ENCODE data around the gene TMEM184B.

DNA sequence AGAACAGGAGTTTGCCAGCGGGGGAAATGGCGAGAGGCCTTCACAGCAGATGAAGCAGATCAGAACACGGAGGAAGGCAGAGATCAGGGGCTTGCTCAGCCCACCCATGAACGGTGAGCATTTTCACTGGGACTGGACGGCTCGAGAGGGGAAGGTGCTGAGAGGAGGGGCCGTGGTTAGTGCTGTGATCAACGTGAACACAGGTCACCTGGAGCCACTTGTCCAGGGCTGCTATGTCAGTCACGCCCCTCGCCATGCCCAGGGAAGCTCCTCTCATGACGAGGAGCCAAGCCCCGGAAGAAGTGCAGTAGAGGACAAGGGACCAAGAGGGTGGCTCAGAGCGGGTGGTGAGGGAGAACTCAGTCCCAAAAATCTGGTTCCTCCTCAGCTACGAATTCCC is 98.2 kb downstream of the TMEM184B start:
- no peak for TF ChIP-seq ZFP36 (IDR thresholded peaks at IDR 0.05; ENCODE audit: borderline replicate concordance, partially characterized antibody)
- no peak for TF ChIP-seq TFCP2L1 (CRISPR knock-in tag; IDR thresholded peaks at IDR 0.05)
- TF ChIP-seq, protein P1, sequence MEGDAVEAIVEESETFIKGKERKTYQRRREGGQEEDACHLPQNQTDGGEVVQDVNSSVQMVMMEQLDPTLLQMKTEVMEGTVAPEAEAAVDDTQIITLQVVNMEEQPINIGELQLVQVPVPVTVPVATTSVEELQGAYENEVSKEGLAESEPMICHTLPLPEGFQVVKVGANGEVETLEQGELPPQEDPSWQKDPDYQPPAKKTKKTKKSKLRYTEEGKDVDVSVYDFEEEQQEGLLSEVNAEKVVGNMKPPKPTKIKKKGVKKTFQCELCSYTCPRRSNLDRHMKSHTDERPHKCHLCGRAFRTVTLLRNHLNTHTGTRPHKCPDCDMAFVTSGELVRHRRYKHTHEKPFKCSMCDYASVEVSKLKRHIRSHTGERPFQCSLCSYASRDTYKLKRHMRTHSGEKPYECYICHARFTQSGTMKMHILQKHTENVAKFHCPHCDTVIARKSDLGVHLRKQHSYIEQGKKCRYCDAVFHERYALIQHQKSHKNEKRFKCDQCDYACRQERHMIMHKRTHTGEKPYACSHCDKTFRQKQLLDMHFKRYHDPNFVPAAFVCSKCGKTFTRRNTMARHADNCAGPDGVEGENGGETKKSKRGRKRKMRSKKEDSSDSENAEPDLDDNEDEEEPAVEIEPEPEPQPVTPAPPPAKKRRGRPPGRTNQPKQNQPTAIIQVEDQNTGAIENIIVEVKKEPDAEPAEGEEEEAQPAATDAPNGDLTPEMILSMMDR (IDR thresholded peaks at IDR 0.05), result no peak
- no peak for TF ChIP-seq RFX5 (IDR thresholded peaks at IDR 0.05)
- TF ChIP-seq SMC3 (IDR thresholded peaks at IDR 0.05), result no peak
- TF ChIP-seq HDAC2 (IDR thresholded peaks at IDR 0.05), result no peak
- no peak for TF ChIP-seq KDM1A (IDR thresholded peaks at IDR 0.05; ENCODE audit: low read depth)
- no peak for TF ChIP-seq JUN (IDR thresholded peaks at IDR 0.05)
- TF ChIP-seq PHF8 (IDR thresholded peaks at IDR 0.05; ENCODE audit: borderline replicate concordance, low read depth), result no peak
- TF ChIP-seq, protein P2, sequence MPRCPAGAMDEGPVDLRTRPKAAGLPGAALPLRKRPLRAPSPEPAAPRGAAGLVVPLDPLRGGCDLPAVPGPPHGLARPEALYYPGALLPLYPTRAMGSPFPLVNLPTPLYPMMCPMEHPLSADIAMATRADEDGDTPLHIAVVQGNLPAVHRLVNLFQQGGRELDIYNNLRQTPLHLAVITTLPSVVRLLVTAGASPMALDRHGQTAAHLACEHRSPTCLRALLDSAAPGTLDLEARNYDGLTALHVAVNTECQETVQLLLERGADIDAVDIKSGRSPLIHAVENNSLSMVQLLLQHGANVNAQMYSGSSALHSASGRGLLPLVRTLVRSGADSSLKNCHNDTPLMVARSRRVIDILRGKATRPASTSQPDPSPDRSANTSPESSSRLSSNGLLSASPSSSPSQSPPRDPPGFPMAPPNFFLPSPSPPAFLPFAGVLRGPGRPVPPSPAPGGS (IDR thresholded peaks at IDR 0.05), result no peak
- TF ChIP-seq SREBF2 (IDR thresholded peaks at IDR 0.05), result no peak
